Measurements from ENCODE around the gene CSNK2A2.

The CSNK2A2 gene

DNA sequence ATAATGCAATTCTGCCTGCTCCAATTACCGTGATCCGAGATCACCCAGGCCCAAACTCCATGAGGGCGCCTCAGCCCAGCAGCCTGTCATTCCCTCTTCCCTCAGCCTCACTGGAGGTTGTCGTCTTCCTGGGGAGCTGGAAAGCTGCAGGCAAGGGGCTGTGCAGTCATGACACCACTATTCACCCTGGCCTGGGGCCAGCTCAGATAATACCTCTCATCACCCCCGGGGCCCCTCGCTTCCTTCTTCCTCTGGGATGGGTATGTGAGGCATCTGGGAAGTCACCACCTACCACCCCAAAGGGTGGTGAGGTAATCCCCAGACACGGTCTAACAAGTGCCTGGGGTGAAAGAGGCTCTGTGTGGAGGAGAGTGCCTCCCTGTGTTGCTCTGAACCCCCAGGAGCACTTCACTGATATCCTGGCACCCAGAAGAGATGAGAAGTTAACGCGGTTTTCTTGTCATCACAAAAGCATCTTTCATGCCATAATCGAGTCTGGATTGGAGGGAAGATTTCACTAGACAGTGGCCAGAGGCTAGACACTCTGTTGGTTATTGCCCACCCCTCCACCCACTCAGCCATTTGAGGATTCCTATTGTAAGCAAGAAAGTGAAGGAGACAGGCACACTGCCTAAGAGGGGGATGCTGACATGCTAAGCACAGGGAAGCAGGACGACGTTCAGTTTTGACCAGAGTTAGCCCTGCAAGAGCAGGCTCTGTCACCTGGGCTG, 87.2 kb downstream of the CSNK2A2 start:
- DNase-seq (ENCODE audit: low read depth): peak; percentile 80

DNA sequence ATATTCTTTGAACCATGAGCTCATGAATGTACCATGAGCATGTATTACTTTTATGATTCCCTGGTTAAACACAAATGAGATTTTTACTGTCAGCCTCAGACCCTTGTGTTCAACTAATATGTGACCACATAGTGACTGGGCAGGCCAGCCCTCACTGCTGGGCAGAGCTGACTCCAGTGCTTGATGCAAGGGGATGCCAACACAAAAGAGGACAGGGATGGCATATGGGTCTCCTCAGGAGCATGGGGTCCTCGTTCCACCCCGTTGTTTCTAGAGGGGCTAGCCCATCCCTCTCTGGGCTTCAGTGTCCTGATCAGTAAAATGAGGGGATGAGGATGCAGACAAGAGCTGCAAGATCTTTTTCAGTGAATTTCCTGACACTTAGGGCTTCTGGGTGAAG, 88.0 kb downstream of the CSNK2A2 start:
- DNase-seq (ENCODE audit: low read depth): no peak

DNA sequence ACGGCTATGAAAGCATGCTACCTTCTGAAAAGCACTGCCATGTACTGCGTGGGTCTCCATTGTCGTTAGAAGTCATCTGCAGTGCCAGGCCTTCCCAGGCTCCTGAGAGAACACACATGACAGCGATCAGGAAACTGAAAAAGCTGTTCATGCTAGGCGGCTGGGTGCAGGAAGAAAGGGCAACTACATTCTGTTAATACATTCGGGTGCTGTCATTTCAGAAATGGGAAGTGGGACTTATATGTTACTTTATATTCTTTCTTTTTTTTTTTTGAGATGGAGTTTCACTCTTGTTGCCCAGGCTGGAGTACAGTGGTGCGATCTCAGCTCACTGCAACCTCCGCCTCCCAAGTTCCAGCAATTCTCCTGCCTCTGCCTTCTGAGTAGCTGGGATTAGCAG, 88.6 kb downstream of the CSNK2A2 start:
- no peak for DNase-seq (ENCODE audit: low read depth)
